NCI-H345 treated with DMSO at 0.1 percent for 48 hours (cell line): ENCODE data around the gene ARHGAP33.

Source experiments
- DNase-seq: peaks from one replicate; lab custom pipeline; 2025; ENCODE audit not compliant: unreplicated experiment; lab: John Stamatoyannopoulos, UW

The ARHGAP33 gene, protein sequence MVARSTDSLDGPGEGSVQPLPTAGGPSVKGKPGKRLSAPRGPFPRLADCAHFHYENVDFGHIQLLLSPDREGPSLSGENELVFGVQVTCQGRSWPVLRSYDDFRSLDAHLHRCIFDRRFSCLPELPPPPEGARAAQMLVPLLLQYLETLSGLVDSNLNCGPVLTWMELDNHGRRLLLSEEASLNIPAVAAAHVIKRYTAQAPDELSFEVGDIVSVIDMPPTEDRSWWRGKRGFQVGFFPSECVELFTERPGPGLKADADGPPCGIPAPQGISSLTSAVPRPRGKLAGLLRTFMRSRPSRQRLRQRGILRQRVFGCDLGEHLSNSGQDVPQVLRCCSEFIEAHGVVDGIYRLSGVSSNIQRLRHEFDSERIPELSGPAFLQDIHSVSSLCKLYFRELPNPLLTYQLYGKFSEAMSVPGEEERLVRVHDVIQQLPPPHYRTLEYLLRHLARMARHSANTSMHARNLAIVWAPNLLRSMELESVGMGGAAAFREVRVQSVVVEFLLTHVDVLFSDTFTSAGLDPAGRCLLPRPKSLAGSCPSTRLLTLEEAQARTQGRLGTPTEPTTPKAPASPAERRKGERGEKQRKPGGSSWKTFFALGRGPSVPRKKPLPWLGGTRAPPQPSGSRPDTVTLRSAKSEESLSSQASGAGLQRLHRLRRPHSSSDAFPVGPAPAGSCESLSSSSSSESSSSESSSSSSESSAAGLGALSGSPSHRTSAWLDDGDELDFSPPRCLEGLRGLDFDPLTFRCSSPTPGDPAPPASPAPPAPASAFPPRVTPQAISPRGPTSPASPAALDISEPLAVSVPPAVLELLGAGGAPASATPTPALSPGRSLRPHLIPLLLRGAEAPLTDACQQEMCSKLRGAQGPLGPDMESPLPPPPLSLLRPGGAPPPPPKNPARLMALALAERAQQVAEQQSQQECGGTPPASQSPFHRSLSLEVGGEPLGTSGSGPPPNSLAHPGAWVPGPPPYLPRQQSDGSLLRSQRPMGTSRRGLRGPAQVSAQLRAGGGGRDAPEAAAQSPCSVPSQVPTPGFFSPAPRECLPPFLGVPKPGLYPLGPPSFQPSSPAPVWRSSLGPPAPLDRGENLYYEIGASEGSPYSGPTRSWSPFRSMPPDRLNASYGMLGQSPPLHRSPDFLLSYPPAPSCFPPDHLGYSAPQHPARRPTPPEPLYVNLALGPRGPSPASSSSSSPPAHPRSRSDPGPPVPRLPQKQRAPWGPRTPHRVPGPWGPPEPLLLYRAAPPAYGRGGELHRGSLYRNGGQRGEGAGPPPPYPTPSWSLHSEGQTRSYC

DNA sequence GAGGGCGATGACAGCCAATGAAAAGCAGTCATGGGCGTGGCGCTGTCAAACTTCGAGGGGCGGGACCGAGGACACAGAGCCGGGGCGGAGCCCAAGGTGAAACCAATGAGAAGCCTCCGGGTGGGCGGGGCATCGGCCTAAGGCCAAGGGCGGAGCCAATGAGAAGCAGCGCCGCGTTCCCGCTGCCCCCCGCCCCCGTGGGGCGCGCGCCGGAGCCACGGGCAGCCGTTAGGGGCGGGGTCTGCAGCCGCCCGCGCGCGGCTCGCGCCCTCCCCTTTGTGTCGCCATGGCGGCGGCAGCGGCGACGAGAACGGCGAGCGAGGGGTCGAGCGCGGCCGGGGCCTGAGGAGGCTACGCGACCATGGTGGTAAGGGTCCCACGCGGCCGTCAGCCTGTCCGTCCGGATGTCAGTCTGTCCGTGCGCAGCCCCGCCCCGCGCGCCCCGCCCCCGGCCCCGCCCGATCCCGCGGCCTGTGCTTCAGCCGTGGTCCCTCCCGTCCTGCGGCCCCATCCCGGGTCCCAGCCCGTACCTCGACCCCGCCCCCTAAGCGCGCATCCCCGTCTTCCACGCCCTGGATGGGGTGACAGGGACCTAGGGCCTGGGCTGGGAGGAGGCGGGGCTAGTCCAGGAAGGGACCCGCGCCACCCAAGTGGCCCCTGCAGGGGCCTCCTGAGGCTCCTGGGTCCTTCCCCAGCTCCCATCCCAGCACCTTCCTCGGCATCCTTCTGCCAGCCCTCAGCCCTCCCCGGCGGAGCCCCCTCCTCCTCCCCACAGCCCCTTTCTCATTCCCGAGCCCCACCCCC, at the start of gene ARHGAP33:
Gene ARHGAP33, plus strand, starts transcription at position 267 of the 804 bp plus-strand sequence. Its CDS starts 95 bp downstream, at position 362.
- peak; percentile 100 for DNase-seq

DNA sequence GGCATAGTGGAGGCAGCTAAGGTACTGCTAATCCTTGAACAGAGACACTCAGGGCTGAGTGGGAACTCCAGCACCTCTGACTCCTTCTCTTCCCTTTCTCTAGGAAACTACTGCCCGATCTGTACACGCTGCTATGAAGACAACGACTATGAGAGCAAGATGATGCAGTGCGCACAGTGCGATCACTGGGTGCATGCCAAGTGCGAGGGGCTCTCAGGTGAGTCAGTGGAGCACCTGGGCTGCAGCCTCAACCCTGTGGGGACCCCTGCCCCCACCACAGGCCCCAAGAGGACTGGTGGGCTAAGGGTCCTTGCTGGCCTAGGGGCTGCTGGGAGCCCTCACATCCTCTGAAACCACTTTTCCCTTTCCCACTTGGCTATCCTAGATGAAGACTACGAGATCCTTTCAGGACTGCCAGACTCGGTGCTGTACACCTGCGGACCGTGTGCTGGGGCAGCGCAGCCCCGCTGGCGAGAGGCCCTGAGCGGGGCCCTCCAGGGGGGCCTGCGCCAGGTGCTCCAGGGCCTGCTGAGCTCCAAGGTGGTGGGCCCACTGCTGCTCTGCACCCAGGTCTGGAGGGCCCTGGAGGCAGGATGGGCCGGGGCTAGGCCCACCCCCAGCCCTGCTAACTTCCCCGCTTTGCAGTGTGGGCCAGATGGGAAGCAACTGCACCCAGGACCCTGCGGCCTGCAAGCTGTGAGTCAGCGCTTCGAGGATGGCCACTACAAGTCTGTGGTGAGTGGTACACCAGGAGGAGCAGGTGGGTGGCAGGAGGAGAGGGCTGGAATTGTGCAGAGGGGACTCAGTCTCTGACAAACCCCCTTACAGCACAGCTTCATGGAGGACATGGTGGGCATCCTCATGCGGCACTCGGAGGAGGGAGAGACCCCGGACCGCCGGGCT, 48.1 kb upstream of the ARHGAP33 start:
- DNase-seq: no peak

DNA sequence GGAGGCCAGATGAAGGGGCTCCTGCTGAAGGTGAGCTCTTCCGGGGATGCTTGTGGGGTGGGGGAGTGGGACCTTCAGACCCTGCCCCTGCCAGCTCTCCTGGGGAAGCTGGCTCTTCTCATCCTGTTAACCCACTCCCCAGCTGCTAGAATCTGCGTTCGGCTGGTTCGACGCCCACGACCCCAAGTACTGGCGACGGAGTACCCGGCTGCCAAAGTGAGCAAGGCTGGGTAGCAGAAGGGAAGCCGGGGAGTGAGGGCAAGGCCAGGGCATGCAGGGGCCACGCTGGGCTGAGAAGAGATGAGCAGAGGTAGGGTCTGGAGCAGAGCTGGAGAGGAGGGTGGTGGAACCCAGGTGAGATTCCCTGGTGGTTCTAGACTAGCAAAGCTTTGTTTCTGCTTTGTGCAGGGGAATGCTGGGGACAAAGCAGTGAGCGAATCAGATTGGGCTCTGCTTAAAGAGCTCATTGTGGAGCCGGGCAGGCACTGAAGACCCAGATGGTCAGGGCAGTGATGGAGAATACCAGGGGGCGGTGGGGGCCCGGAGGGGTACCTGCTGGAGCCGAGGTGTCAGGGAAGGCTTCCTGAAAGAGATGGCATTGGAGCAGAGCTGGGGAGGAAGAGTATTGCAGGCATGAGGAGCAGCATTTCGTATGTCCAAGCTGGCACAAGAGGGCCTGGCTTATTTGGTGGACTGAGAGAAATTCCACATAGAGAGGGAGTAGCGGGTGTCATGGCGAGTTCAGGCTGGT, 47.2 kb upstream of the ARHGAP33 start:
- DNase-seq: no peak

- DNase-seq: no peak
Observed at GRCh38 chr19:35729021-35729420, 46.3 kb upstream of the ARHGAP33 start.

GRCh38 chr19:35729763-35730162, 45.6 kb upstream of the ARHGAP33 start:
- no peak for DNase-seq

GRCh38 chr19:35730326-35730725, 45.0 kb upstream of the ARHGAP33 start:
- DNase-seq: no peak

- no peak for DNase-seq
Observed at GRCh38 chr19:35731353-35731752, 44.0 kb upstream of the ARHGAP33 start.

DNA sequence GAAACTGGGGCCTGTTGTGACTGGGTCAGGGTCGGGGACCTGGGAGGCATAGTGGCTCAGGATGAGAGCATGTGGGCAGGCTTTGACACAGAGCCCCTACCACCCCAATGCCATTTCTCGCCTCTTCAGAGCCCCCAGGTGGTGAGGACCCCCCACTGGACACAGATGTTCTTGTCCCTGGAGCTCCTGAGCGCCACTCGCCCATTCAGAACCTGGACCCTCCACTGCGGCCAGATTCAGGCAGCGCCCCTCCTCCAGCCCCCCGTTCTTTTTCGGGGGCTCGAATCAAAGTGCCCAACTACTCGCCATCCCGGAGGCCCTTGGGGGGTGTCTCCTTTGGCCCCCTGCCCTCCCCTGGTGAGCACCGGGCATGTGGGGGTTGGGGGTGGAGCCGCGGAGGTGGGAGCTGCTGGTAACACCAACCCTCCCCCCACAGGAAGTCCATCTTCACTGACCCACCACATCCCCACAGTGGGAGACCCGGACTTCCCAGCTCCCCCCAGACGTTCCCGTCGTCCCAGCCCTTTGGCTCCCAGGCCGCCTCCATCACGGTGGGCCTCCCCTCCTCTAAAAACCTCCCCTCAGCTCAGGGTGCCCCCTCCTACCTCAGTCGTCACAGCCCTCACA, 43.5 kb upstream of the ARHGAP33 start:
- no peak for DNase-seq

DNA sequence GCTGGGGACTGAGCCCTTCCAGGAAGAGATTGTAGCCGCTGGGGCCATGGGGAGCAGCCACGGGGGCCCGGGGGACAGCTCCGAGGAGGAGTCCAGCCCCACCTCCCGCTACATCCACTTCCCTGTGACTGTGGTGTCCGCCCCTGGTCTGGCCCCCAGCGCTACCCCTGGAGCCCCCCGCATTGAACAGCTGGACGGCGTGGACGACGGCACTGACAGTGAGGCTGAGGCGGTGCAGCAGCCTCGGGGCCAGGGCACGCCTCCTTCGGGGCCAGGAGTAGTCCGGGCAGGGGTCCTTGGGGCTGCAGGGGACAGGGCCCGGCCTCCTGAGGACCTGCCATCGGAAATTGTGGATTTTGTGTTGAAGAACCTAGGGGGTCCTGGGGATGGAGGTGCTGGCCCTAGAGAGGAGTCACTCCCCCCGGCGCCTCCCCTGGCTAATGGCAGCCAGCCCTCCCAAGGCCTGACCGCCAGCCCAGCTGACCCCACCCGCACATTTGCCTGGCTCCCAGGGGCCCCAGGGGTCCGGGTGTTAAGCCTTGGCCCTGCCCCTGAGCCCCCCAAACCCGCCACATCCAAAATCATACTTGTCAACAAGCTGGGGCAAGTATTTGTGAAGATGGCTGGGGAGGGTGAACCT, 42.7 kb upstream of the ARHGAP33 start:
- DNase-seq: no peak

- no peak for DNase-seq
Observed at GRCh38 chr19:35733180-35734125, 41.9 kb upstream of the ARHGAP33 start.

- no peak for DNase-seq
Observed at GRCh38 chr19:35734273-35734672, 41.1 kb upstream of the ARHGAP33 start.

DNA sequence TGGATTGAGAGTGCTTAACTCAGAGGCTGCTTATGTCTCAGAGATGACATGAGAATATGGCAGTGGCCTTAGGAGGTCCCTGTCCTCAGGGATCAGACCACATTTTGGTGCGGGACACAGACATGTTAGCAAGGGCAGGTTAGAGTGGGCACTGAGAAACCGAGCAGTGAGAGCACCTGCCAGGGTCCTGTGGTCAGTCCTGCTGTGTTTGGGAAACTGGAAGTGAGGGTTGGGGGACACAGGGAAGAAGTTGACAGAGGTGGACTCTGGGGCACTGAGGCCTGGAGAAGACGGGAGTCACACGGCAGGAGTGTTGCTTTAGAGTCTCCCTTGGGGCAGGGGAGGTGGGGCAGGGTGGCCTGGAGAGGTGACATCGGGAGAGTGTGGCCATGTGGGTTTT, 40.5 kb upstream of the ARHGAP33 start:
- DNase-seq: no peak

- DNase-seq: no peak
Observed at GRCh38 chr19:35736913-35737886, 38.2 kb upstream of the ARHGAP33 start.

DNA sequence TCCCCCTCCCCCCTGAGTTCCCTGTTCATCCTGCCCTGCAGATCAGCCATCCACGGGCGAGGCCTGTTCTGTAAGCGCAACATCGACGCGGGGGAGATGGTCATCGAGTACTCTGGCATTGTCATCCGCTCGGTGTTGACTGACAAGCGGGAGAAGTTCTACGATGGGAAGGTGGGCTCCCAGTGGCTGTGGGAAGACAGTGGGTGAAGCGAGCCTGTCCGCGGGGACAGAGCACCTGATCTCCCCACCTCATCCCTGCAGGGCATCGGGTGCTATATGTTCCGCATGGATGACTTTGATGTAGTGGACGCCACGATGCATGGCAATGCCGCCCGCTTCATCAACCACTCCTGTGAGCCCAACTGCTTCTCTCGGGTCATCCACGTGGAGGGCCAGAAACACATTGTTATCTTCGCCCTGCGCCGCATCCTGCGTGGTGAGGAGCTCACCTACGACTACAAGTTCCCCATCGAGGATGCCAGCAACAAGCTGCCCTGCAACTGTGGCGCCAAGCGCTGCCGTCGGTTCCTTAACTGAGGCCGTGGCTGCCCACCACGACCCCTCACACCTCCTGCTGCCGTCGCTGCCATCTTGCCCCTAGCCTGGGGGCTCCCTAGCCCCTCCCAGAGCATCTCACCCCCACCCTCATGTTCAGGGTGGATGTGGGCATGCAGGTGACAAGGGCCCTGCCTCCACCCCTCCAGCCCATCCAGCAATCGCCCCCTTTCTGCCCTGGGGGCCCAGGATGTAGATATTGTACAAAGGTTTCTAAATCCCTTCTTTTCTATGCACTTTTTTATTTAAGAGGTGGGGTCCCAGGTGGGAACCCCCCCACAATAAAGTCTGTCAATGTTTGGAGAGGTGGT, 37.1 kb upstream of the ARHGAP33 start:
- DNase-seq: no peak

DNA sequence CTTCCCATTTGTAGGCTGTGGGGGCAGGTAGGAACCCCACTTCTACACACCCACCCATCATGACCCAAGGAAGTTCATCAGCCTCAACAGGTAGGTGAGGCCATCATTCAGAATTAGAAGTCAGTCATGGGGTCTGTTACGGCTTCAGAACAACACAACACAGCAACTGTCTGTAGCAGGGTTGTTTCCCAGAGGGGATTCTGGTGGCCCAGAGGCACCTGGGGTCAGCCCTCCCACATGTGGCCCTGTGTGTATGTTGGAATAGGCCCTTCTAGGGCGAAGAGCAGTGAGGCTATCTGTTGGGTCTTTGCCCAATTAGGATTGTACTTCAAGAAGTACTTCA, 36.5 kb upstream of the ARHGAP33 start:
- DNase-seq: no peak
